Transverse colon (tissue), 4 donors: ENCODE data around the gene CPA3. TPM values are rescaled to one million over a fixed set of nuclear protein-coding genes. Genes with fewer than 3 reads are reported as not detected.

Source experiments
- DNase-seq: peaks from one replicate; pipeline ENCODE4 v3.0.0-alpha.2; 2019
- H3K27ac ChIP-seq, 4 donors: fragments of 200-600 bp; sonication (generic); 2 replicates each; pipeline ENCODE4 v1.5.1; 2016 to 2018; ENCODE audit warnings: inconsistent platforms in 4 of 4
- H3K27me3 ChIP-seq: fragments of 200-600 bp; sonication (generic); 2 replicates; pipeline ENCODE4 v1.5.1; 2017; ENCODE audit warnings: inconsistent platforms
- H3K36me3 ChIP-seq, 4 donors: fragments of 200-600 bp; sonication (generic); 2 replicates each; pipeline ENCODE4 v1.5.1; 2017 to 2019; ENCODE audit warnings: inconsistent platforms in 4 of 4
- H3K4me1 ChIP-seq, 4 donors: fragments of 200-600 bp; sonication (generic); 2 replicates each; pipeline ENCODE4 v1.5.1; 2017 to 2020; ENCODE audit warnings: inconsistent platforms in 4 of 4
- H3K4me3 ChIP-seq, 4 donors: fragments of 200-600 bp; sonication (generic); 1 replicate in 1 of 4; 2 replicates in 3 of 4; pipeline versions ENCODE4 v1.5.1 to v1.6.1; 2017 to 2019; ENCODE audit warnings: inconsistent platforms in 4 of 4
- H3K9me3 ChIP-seq, 2 donors: fragments of 200-600 bp; sonication (generic); 2 replicates each; pipeline ENCODE4 v1.5.1; 2017 to 2019; ENCODE audit warnings: inconsistent platforms in 2 of 2
- CTCF ChIP-seq, 5 experiments: fragments of 200-600 bp in 3 of 5; fragments of 450-650 bp in 2 of 5; sonication (generic) in 3 of 5; IDR thresholded peaks; 1 replicate in 2 of 5; 2 replicates in 3 of 5; pipeline ENCODE4 v1.5.1; 2016 to 2017; ENCODE audit warnings: antibody characterized with exemption in 5 of 5, inconsistent platforms in 3 of 5, mild to moderate bottlenecking in 2 of 5, moderate library complexity in 1 of 5
- EP300 ChIP-seq: sonication (generic); formaldehyde crosslinking; IDR thresholded peaks from one replicate; pipeline ENCODE4 v1.6.1; 2017; ENCODE audit warnings: antibody characterized with exemption, low read depth
- POLR2A ChIP-seq: fragments of 450-650 bp; IDR thresholded peaks from one replicate; pipeline ENCODE4 v1.6.1; 2016; ENCODE audit warnings: antibody characterized with exemption, mild to moderate bottlenecking, moderate library complexity
- POLR2AphosphoS5 ChIP-seq, 3 donors: sonication (generic); formaldehyde crosslinking; IDR thresholded peaks; one replicate each; pipeline ENCODE4 v1.6.1; 2016; ENCODE audit warnings: antibody characterized with exemption in 3 of 3
- whole genome bisulfite sequencing, 2 donors: methylation state at CpG; one replicate each; pipeline ENCODE4 v1.1.5; 2018; ENCODE audit warnings: low coverage in 1 of 2; 5-methylcytosine and 5-hydroxymethylcytosine counted together
- in situ Hi-C, 4 donors: fragments of 200-750 bp; cut with MboI; loops; one replicate each; pipeline versions ENCODE4 v1.15.0 to v1.15.1; 2017; ENCODE audit warnings: low sequenced_read_pairs in 3 of 4, low pct_ligation_motif_present in 1 of 4, low pct_unique_long_range_greater_than_20kb in 1 of 4
- intact Hi-C: fragments of 100-400 bp; cut with DNase I; formaldehyde crosslinking; loops from one replicate; pipeline ENCODE4 v1.15.1; 2023; ENCODE audit warnings: low total_unique reads
- total RNA-seq, 4 donors: library from RNA; depleted of rRNA; stranded (reverse); fragments of >200 nt; gene quantifications; one replicate each; pipeline ENCODE4 v1.1.0, GENCODE V29; 2016

Gene CPA3
- total RNA-seq, 4 donors from 2014 or later = 0.80 to 5.6 (median 4.3) TPM

GRCh38 chr3:148820361-148821245, 44.5 kb upstream of the CPA3 start:
- WGBS, 2 donors = 66 to 68% methylated on average over 7 of the region's 7 CpGs
- H3K4me1 ChIP-seq = no peaks in the 10 kb centered on the region
- no peak overlapping the region for H3K27ac ChIP-seq
- no peaks in the 10 kb centered on the region for H3K36me3 ChIP-seq
- H3K9me3 ChIP-seq = peaks cover 0 to 5% of the 10 kb centered on the region in 2 donors
- TF ChIP-seq CTCF (IDR thresholded peaks at IDR 0.05) = no peak
- no peak for TF ChIP-seq EP300
- TF ChIP-seq POLR2AphosphoS5 (IDR thresholded peaks at IDR 0.05) = no peak
- TF ChIP-seq POLR2A = no peak
- no peaks in the 10 kb centered on the region for H3K27me3 ChIP-seq
- in situ Hi-C loops (no loop called here), intact Hi-C loops (no loop called here)
- no peak overlapping the region for H3K4me3 ChIP-seq
- no peak for DNase-seq

- 42 to 49% methylated on average over 1 of the region's 1 CpG for WGBS, 2 donors
- no peak for TF ChIP-seq EP300
- TF ChIP-seq POLR2A = no peak
- no peak for TF ChIP-seq POLR2AphosphoS5 (IDR thresholded peaks at IDR 0.05)
- no peak for TF ChIP-seq CTCF (IDR thresholded peaks at IDR 0.05)
- Histone ChIP-seq H3K4me3 (no peak overlapping the region), H3K36me3 (no peaks in the 10 kb centered on the region), H3K9me3 (peaks cover 0 to 5% of the 10 kb centered on the region in 2 donors), H3K27me3 (no peaks in the 10 kb centered on the region), H3K27ac (no peak overlapping the region), H3K4me1 (no peaks in the 10 kb centered on the region)
- no peak for DNase-seq
- intact Hi-C loops (no loop called here), in situ Hi-C loops (no loop called here)
Measured at GRCh38 chr3:148823026-148823425, 42.1 kb upstream of the CPA3 start.

- no peaks in the 10 kb centered on the region for H3K36me3 ChIP-seq
- no peak overlapping the region for H3K4me3 ChIP-seq
- H3K27me3 ChIP-seq = no peaks in the 10 kb centered on the region
- H3K9me3 ChIP-seq = peaks cover 0 to 5% of the 10 kb centered on the region in 2 donors
- WGBS, 2 donors = 73 to 80% methylated on average over 1 to 3 of the region's 3 CpGs
- in situ Hi-C loops (no loop called here), intact Hi-C loops (no loop called here)
- no peaks in the 10 kb centered on the region for H3K4me1 ChIP-seq
- no peak for TF ChIP-seq CTCF (IDR thresholded peaks at IDR 0.05)
- no peak for TF ChIP-seq POLR2A
- no peak for TF ChIP-seq POLR2AphosphoS5 (IDR thresholded peaks at IDR 0.05)
- no peak for TF ChIP-seq EP300
- no peak for DNase-seq
- H3K27ac ChIP-seq = no peak overlapping the region
Measured at GRCh38 chr3:148825476-148825875, 39.6 kb upstream of the CPA3 start.

- in situ Hi-C loops (no loop called here), intact Hi-C loops (no loop called here)
- Histone ChIP-seq H3K9me3 (peaks cover 0 to under 1% of the 10 kb centered on the region in 2 donors), H3K4me3 (no peak within 1 kb of the TSS), H3K27ac (no peak within 1 kb of the TSS), H3K27me3 (no peaks in the 10 kb centered on the region), H3K36me3 (no peaks in the 10 kb centered on the region), H3K4me1 (no peaks in the 10 kb centered on the region)
- TF ChIP-seq CTCF (IDR thresholded peaks at IDR 0.05) (no peak), POLR2AphosphoS5 (IDR thresholded peaks at IDR 0.05) (no peak), EP300 (no peak), POLR2A (no peak)
- DNase-seq = no peak
Measured at GRCh38 chr3:148827585-148827984, 37.5 kb upstream of the CPA3 start, which contains the start of gene CPB1. TSS of gene CPB1 (plus strand) at chr3:148827811. CDS start at chr3:148827824, 13 bp downstream.
